HG03457 (cell line): ENCODE measurements around the gene GTF2I.
A peak's percentile ranks its signal among the peaks of the same experiment; 100 is the strongest.
"Not testable (repeated sequence)": the region's sequence is repeated elsewhere in the genome, so short reads cannot be mapped to it uniquely, and the experiment has no call there.

Experiments used
- ATAC-seq: cut with Tn5 transposase; IDR thresholded peaks from one replicate; pipeline ENCODE4 v1.9.1; 2021; ENCODE audit warnings: moderate number of reproducible peaks; ENCODE audit not compliant: unreplicated experiment

Gene GTF2I

GRCh38 chr7:74773760-74774750, 116.5 kb downstream of the GTF2I start, which contains the start of gene NCF1:
Gene NCF1, plus strand, starts transcription at chr7:74774011. Its CDS starts 21 bp downstream, at chr7:74774032.
- ATAC-seq: peak; percentile 72

GRCh38 chr7:74775111-74775510, 117.6 kb downstream of the GTF2I start:
- ATAC-seq: not testable (repeated sequence)

GRCh38 chr7:74779053-74779452, 121.5 kb downstream of the GTF2I start:
- ATAC-seq: not testable (repeated sequence)

- ATAC-seq: not testable (repeated sequence)
These were observed 124.2 kb downstream of the GTF2I start for GRCh38 chr7:74781746-74782145.

GRCh38 chr7:74783595-74783994, 126.1 kb downstream of the GTF2I start:
- ATAC-seq: not testable (repeated sequence)

- ATAC-seq: peak; percentile 82
These were observed 131.0 kb downstream of the GTF2I start for GRCh38 chr7:74788369-74789150.

- ATAC-seq: not testable (repeated sequence)
These were observed 131.8 kb downstream of the GTF2I start for GRCh38 chr7:74789200-74789736.

- not testable (repeated sequence) for ATAC-seq
These were observed 140.5 kb downstream of the GTF2I start for GRCh38 chr7:74797848-74798622.

- ATAC-seq: not testable (repeated sequence)
These were observed 141.1 kb downstream of the GTF2I start for GRCh38 chr7:74798644-74799043.
